HEK293 (cell line): ENCODE results near the gene TRAM2.

Experiments
- CTCF ChIP-seq: fragments of 450-650 bp; formaldehyde crosslinking; IDR thresholded peaks from 2 replicates; pipeline ENCODE4 v1.5.1; 2016; ENCODE audit warnings: missing biosample characterization, missing genetic modification characterization
- ELK4 ChIP-seq: IDR thresholded peaks from 2 replicates; pipeline ENCODE4 v1.6.1; 2011; ENCODE audit warnings: mild to moderate bottlenecking, low read depth, low read length, borderline replicate concordance
- SALL2 ChIP-seq: fragments of 450-650 bp; formaldehyde crosslinking; IDR thresholded peaks from 2 replicates; pipeline ENCODE4 v1.5.0; 2017; ENCODE audit warnings: missing biosample characterization, mild to moderate bottlenecking, missing genetic modification characterization, borderline replicate concordance
- YY1 ChIP-seq: fragments of 450-650 bp; formaldehyde crosslinking; IDR thresholded peaks from 2 replicates; pipeline ENCODE4 v1.5.1; 2018; ENCODE audit warnings: missing biosample characterization, missing genetic modification characterization
- ZNF10 ChIP-seq: fragments of 450-650 bp; formaldehyde crosslinking; IDR thresholded peaks from 2 replicates; pipeline ENCODE4 v1.5.1; 2017; ENCODE audit warnings: missing biosample characterization, missing genetic modification characterization
- ZNF121 ChIP-seq: fragments of 450-650 bp; formaldehyde crosslinking; IDR thresholded peaks from 2 replicates; pipeline ENCODE4 v1.5.1; 2016; ENCODE audit warnings: missing biosample characterization, missing genetic modification characterization
- ZSCAN18 ChIP-seq: fragments of 450-650 bp; formaldehyde crosslinking; IDR thresholded peaks from 2 replicates; pipeline ENCODE4 v1.5.1; 2016; ENCODE audit warnings: missing biosample characterization, missing genetic modification characterization

GRCh38 chr6:52495922-52496321, 80.9 kb downstream of the TRAM2 start:
- TF ChIP-seq SALL2 (tag by site-specific recombination), result no peak
- TF ChIP-seq ZSCAN18, result no peak
- TF ChIP-seq CTCF (tag by site-specific recombination), result no peak
- no peak for TF ChIP-seq YY1 (tag by site-specific recombination)
- no peak for TF ChIP-seq ZNF121
- TF ChIP-seq ZNF10 (tag by site-specific recombination), result no peak
- TF ChIP-seq ELK4, result no peak
